Iris pigment epithelial cell (primary cell): ENCODE measurements around the gene TCP11.

Source experiments
- DNase-seq: peaks from one replicate; pipeline ENCODE4 v3.0.0-alpha.2; 2011; ENCODE audit warnings: low read depth

TCP11 gene

DNA sequence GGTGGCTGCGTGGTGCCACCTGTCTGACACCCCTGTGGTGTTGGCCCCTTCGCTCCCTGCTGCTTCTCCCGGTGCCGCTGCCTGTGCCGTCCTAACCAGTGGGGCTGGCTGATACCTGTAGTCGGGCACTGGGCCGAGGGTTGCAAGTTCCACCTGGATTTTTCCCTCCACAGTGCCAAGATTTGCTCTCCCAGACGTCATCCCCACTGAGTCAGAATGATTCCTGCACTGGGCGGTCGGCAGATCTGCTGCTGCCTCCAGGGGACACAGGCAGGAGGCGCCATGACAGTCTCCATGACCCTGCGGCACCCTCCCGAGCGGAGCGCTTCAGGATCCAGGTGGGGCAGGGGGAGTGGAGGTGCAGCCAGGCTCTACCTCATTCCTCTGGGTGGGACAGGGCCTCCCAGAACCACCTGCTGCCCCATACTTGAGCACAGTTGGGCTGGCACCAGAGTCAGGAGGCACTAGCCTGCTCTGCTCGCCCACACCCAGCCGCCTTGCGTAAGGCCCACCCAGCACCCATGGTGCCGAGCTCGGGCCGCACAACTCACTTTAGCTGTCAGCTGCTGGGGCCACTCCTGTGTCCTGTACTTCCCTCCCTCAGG is 60.2 kb downstream of the TCP11 start:
- DNase-seq: no peak

GRCh38 chr6:35080016-35080680 is 61.0 kb downstream of the TCP11 start:
- DNase-seq: no peak

DNA sequence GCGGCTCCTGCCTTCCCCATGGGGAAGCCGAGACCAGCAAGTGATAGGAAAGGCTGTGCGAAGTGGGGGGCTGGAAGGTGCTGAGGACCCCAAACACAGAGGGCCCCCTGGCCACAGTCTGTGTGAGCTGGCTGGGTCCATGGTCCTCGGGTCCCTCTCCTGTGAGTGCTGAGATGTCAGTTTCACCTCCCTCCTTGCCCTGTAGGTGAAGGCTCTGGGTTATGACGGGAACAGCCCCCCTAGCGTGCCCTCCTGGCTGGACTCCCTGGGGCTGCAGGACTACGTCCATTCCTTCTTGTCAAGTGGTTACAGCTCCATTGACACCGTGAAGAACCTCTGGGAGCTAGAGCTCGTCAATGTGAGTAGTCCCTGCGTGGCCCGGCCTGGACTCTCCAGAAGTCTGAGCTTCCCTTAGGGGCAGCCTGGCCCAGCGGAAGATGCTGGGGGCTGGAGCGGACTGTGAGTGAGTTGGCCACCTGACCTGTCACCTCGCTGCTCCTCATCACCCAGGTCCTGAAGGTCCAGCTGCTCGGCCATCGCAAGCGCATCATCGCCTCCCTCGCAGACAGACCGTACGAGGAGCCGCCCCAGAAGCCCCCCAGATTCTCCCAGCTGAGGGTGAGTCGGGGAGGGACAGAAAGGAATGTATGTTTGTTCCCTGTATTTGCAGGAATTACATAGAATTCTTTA is 61.7 kb downstream of the TCP11 start:
- DNase-seq: no peak

DNA sequence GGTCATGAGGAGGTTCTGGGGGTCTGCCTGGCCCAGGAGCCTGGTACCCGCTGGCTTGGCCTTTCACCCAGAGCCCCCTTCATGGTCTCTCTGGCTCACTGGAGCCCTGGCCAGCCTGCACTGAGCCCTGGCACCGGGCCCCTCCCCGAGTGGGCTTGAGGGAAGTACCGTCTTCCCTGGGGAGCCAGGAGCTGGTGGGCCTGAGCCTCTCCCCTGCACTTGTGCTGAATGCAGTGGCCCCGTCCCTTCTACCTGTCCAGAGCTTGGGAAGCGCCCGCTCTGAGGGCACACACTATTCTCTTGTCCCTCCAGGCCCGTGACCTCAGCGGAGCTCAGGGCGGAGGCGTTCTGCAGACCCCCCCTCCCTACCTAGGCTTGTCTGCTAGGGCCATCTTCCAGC is 62.2 kb downstream of the TCP11 start:
- DNase-seq: no peak

DNA sequence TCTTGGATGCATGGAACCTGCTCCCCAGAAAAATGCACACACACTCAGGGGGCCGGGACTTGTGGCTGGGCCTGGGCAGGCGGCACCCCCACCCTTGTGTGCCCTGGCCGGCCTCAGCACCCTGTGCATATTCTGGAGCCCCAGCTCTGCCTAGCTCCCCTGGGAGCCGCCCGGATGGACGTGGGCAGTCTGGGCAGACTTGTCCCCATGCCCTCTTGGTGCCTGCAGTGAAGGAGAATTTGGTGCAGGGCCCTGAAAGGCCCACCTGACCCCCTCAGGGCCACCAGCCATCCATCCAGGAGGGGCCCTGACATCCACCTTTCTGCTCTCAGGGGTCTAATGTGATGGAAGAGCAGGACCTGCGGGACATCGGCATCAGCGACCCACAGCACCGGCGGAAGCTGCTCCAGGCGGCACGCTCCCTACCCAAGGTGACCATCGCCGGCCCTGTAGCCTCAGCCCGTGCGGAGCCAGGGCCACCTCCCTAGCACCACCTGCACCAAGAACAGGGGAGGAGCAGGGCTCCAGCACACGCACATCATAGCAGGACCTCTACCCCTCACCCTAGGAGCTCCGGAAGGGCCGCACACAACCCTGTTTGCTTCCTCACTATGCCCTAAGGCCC is 62.8 kb downstream of the TCP11 start:
- no peak for DNase-seq

- no peak for DNase-seq
Measured at GRCh38 chr6:35077713-35078105, 63.4 kb downstream of the TCP11 start.

- DNase-seq: no peak
Measured at GRCh38 chr6:35076997-35077712, 64.0 kb downstream of the TCP11 start.

- no peak for DNase-seq
Measured at GRCh38 chr6:35073766-35074471, 67.2 kb downstream of the TCP11 start.

GRCh38 chr6:35073211-35073610 is 67.9 kb downstream of the TCP11 start:
- DNase-seq: no peak

DNA sequence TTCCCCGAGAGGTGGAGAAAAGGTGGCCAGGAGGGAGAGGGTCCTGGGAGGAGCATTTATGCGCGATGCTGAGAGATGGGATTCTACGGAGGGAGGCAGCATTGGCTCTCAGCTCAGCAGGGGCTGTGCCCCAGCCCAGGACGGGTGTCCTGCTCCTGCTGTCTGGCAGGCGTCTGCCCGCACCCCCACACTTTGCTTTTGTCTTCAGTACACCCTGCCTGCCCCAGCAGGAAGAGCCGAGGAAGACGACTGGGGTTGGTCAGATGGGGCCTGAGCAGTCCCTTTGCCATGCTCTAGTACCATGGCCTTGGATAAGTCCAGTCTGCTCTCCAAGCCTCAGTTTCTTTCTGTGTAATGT is 68.5 kb downstream of the TCP11 start:
- DNase-seq: no peak

DNA sequence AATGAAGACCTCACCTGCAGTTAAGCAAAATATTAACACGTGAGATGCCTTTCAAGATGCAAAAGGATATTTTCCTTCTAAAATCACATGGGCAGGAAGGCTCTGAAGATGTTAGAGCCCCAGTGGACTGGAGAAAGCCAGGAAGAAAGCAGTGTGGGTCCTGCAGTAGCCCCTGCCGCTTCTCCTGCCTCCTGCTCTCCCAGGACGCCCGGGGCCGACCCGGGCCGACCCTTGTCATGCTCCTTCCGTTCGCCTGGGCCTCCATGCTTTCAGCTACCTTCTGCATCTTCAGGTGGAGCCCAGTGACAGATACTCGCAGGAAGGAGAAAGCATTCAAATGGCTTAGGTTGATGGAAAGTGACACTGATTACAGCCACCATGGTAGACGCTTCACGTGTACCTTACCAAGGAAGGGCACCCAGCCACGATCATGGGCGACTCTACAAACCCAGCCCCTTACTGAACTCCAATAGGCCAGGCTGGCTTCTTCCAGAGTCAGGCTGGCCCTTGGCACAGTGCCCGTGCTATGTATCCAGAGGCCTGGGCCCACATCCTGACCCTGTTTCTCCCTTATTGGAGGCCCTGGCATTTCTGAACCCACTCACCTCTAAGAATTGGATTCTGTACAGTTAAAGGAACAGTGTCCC is 69.0 kb downstream of the TCP11 start:
- DNase-seq: no peak

DNA sequence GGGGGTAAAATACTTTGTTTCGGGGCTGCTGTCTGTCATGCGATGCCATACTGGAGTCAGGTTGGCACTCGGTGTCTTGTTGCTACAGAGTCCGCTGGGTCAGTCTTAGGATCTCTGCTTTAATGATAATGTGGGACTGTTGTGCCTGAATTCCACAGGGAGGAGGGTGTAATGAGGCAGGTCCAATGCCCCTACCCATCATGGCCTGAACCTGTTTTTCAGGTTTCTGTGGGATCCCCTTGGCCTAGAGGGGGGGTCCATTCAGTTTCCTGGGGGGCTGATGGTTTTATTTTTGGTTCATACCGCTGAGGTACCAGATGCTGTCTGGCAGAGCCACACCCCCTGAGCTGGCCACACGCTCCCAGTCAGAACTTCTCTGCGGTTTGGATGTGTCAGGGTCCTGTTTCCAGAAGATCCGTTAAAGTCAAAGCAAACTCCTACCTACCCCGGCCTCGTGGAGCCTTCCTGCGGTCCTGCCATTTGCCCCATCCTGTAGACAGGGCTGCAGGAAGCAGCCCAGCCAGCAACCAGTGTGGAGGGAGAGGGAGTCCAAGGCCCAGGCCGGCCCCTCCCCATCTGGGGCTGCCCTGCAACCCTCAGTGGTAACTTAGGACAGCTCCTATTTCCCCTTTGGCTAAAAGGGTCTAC is 69.7 kb downstream of the TCP11 start:
- no peak for DNase-seq

DNA sequence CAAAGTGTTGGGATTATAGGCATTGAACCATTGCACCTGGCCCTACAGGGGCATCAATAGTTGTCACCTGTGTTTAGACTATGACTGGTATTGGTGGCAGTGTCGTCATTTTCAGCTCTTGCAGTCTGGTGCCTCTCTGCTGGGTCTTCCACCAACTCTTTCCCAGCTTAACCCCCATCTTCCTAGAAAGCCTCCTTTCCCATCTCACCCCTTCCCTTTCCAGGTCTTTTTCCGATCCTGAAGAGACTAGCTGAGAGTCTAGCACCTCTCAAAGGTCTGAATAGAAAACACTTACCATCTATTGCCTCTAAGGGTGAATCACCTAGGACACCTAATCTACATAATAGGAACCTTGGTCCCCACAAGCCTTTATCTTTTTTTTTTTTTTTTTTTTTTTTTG is 71.0 kb downstream of the TCP11 start:
- no peak for DNase-seq

DNA sequence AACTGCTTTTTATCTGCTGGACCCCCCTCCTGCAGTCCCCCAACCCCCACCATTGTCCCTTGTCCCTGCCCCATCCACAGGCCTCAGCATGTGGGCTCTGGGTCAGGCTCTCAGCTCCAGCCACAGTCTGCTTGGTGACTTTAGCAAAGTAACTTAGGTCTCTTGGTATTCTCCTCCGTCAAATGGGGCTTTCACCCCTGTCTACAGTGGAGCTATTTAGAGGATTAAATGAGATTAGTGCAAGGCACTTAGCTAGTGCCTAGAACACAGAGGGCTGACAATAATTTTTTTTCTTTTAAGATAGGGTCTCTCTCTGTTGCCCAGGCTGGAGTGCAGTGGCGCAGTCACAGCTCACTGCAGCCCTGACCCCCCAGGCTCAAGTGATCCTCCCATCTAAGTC is 71.9 kb downstream of the TCP11 start:
- no peak for DNase-seq

DNA sequence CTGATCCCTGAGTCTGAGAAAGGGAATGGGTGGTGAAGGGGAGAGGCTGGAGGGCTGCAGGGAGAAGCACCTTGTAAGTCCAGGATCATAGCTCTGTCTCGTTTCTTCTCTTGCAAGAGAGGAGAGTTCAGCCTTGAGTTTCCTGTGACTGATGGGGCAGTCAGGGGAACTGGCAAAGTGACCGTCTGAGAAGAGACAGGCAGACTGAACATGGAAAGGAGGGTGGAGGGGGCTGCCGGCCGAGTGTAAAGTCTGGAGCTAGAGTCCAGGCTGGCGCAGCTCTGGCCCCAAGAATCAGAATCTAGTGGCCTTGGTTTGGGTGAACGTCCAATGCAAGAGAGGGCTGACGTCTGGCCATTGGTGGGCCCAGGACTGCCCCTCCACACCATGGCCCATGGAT is 72.5 kb downstream of the TCP11 start:
- DNase-seq: no peak

GRCh38 chr6:35068206-35068605 is 72.9 kb downstream of the TCP11 start:
- no peak for DNase-seq
